HepG2 (cell line): Measurements from ENCODE around the gene SEPTIN2. TPM values are rescaled to one million over a fixed set of nuclear protein-coding genes. Genes with fewer than 3 reads are reported as not detected.
A peak's percentile ranks its signal among the peaks of the same experiment; 100 is the strongest.

Experiments
- AGO2 ChIP-seq: fragments of 200-400 bp; formaldehyde crosslinking; optimal IDR thresholded peaks from 2 replicates; pipeline ENCODE3; 2017; ENCODE audit warnings: mild to moderate bottlenecking, low read depth, low read length, moderate library complexity
- ARNTL ChIP-seq: sonication (generic); formaldehyde crosslinking; IDR thresholded peaks from 2 replicates; pipeline ENCODE4 v1.4.0; 2020; ENCODE audit warnings: mild to moderate bottlenecking, missing genetic modification reagents
- ATF7 ChIP-seq, 2 experiments: fragments of 450-650 bp in 1 of 2; sonication (generic) in 1 of 2; formaldehyde crosslinking in 1 of 2; IDR thresholded peaks; 2 replicates each; pipeline versions ENCODE4 v1.4.0 to v1.6.1; 2016 to 2020; ENCODE audit warnings: antibody characterized with exemption in 1 of 2, mild to moderate bottlenecking in 1 of 2, missing genetic modification reagents in 1 of 2
- CC2D1A ChIP-seq: sonication (generic); formaldehyde crosslinking; IDR thresholded peaks from 2 replicates; pipeline ENCODE4 v1.8.1; 2023; ENCODE audit warnings: mild to moderate bottlenecking, missing genetic modification reagents
- CREM ChIP-seq, 2 experiments: sonication (generic) in 1 of 2; formaldehyde crosslinking in 1 of 2; IDR thresholded peaks; 2 replicates each; pipeline versions ENCODE4 v1.4.0 to v1.6.1; 2016 to 2020; ENCODE audit warnings: antibody characterized with exemption in 1 of 2, mild to moderate bottlenecking in 1 of 2, missing genetic modification reagents in 1 of 2
- GABPA ChIP-seq, 2 experiments: IDR thresholded peaks; 2 replicates each; pipeline ENCODE4 v1.6.1; 2011 to 2016; ENCODE audit warnings: low read depth in 2 of 2, low read length in 1 of 2, missing biosample characterization in 1 of 2, missing genetic modification characterization in 1 of 2
- KMT2A ChIP-seq: sonication (generic); formaldehyde crosslinking; IDR thresholded peaks from 2 replicates; pipeline ENCODE4 v1.4.0; 2020; ENCODE audit warnings: missing genetic modification reagents
- NFATC3 ChIP-seq: sonication (generic); formaldehyde crosslinking; IDR thresholded peaks from 2 replicates; pipeline ENCODE4 v1.5.1; 2020; ENCODE audit warnings: mild to moderate bottlenecking, missing genetic modification reagents
- RBAK ChIP-seq: sonication (generic); formaldehyde crosslinking; IDR thresholded peaks from 2 replicates; pipeline ENCODE4 v1.5.1; 2020; ENCODE audit warnings: mild to moderate bottlenecking, missing genetic modification reagents
- SRSF4 ChIP-seq: fragments of 200-400 bp; formaldehyde crosslinking; IDR thresholded peaks from one replicate; pipeline ENCODE4 v1.6.1; 2018; ENCODE audit warnings: mild to moderate bottlenecking, low read depth, low read length, moderate library complexity; ENCODE audit not compliant: poor library complexity, severe bottlenecking
- STAG1 ChIP-seq: sonication (generic); formaldehyde crosslinking; IDR thresholded peaks from 2 replicates; pipeline ENCODE4 v1.4.0; 2020; ENCODE audit warnings: missing genetic modification reagents
- ZBTB21 ChIP-seq: sonication (generic); formaldehyde crosslinking; IDR thresholded peaks from 2 replicates; pipeline ENCODE4 v1.4.0; 2020; ENCODE audit warnings: missing genetic modification reagents
- ZNF160 ChIP-seq: sonication (generic); formaldehyde crosslinking; IDR thresholded peaks from 2 replicates; pipeline ENCODE4 v1.8.0; 2022; ENCODE audit warnings: mild to moderate bottlenecking, inconsistent platforms, missing genetic modification reagents
- ZNF335 ChIP-seq: sonication (generic); formaldehyde crosslinking; IDR thresholded peaks from 2 replicates; pipeline ENCODE4 v1.4.0; 2020; ENCODE audit warnings: missing genetic modification reagents
- ZNF432 ChIP-seq: sonication (generic); formaldehyde crosslinking; IDR thresholded peaks from 2 replicates; pipeline ENCODE4 v1.5.0; 2020; ENCODE audit warnings: missing genetic modification reagents, mild to moderate bottlenecking, borderline replicate concordance
- ZNF572 ChIP-seq: sonication (generic); formaldehyde crosslinking; IDR thresholded peaks from 2 replicates; pipeline ENCODE4 v1.5.1; 2020; ENCODE audit warnings: mild to moderate bottlenecking, missing genetic modification reagents
- ZNF619 ChIP-seq: sonication (generic); formaldehyde crosslinking; IDR thresholded peaks from 2 replicates; pipeline ENCODE4 v1.4.0; 2020; ENCODE audit warnings: mild to moderate bottlenecking, missing genetic modification reagents
- ZNF629 ChIP-seq: sonication (generic); formaldehyde crosslinking; conservative IDR thresholded peaks from 2 replicates; pipeline ENCODE4 v1.5.0; 2020; ENCODE audit warnings: missing genetic modification reagents
- ZNF703 ChIP-seq: sonication (generic); formaldehyde crosslinking; IDR thresholded peaks from 2 replicates; pipeline ENCODE4 v1.5.1; 2020; ENCODE audit warnings: missing genetic modification reagents, mild to moderate bottlenecking, moderate library complexity, borderline replicate concordance
- ZNF746 ChIP-seq: sonication (generic); formaldehyde crosslinking; IDR thresholded peaks from 2 replicates; pipeline ENCODE4 v1.8.0; 2022; ENCODE audit warnings: mild to moderate bottlenecking, missing genetic modification reagents
- ZSCAN29 ChIP-seq: sonication (generic); formaldehyde crosslinking; conservative IDR thresholded peaks from 2 replicates; pipeline ENCODE4 v1.4.0; 2020; ENCODE audit warnings: mild to moderate bottlenecking, missing genetic modification reagents
- polyA plus RNA-seq, 8 experiments: library from polyadenylated mRNA; depleted of rRNA in 3 of 8; stranded (reverse) in 7 of 8; unstranded in 1 of 8; fragments of >200 nt; fragmentation: Illumina TruSeq in 4 of 8; extraction: Trizol in 4 of 8; gene quantifications; 2 replicates each; pipeline versions ENCODE4 v1.2.1 to v1.2.3, GENCODE V29; 2011 to 2016; ENCODE audit warnings: low read depth in 4 of 8, missing spikeins in 1 of 8, mixed read lengths in 1 of 8; ENCODE audit not compliant: insufficient read depth in 1 of 8
- total RNA-seq, 5 experiments: library from RNA; depleted of rRNA; stranded (reverse); fragments of >200 nt; fragmentation: Illumina TruSeq; extraction: Trizol; gene quantifications; 2 replicates each; pipeline ENCODE4 v1.2.3, GENCODE V29; 2016; ENCODE audit warnings: low read depth in 1 of 5
- TF ChIP-seq, protein P1 (sequence below): sonication (generic); formaldehyde crosslinking; IDR thresholded peaks from 2 replicates; pipeline ENCODE4 v1.8.0; 2022; ENCODE audit warnings: missing genetic modification reagents, low read depth, mild to moderate bottlenecking, borderline replicate concordance
- TF ChIP-seq, protein P2 (sequence below): sonication (generic); formaldehyde crosslinking; IDR thresholded peaks from 2 replicates; pipeline ENCODE4 v1.4.0; 2020; ENCODE audit warnings: missing genetic modification reagents
- TF ChIP-seq, protein P3 (sequence below): sonication (generic); formaldehyde crosslinking; IDR thresholded peaks from 2 replicates; pipeline ENCODE4 v1.8.1; 2022; ENCODE audit warnings: mild to moderate bottlenecking, missing genetic modification reagents
- TF ChIP-seq, protein P4 (sequence below): sonication (generic); formaldehyde crosslinking; conservative IDR thresholded peaks from 2 replicates; pipeline ENCODE4 v1.4.0; 2020; ENCODE audit warnings: mild to moderate bottlenecking, missing genetic modification reagents, moderate library complexity

The SEPTIN2 gene
- total and polyA plus RNA-seq, 2 of the 13 experiments (the other 11 are each of a cell fraction or from before 2014, with no cell fraction given) = 493 to 733 TPM

DNA sequence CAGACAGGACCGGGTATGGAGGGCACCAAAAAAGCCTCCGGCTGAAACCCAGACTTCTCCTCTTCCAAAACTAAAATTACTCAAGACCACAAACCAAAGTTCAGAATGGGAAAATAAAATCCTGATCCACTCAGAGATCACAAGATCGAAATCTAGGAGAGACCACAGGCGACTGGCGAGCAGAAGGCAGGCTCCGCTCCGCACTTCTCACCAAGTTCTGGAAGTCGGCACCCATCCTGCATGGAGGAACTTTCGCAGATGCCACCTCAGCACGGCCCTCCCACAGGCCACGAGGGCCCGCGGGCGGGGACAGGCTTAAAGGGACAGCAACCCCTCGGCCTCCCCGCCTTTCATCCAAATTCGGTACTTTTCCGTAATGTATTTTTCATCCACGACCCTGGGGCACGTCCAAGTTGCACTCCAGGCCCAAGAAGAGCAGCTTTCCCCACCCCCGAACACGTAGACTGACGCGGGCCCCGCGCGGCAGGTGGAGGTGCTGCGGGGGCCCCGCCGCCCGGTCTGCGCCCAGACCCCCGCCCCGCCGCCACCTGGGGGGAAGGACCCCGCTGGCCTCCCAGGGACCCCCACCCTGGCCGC is 43.9 kb upstream of the SEPTIN2 start (continued):
- TF ChIP-seq, protein P1, sequence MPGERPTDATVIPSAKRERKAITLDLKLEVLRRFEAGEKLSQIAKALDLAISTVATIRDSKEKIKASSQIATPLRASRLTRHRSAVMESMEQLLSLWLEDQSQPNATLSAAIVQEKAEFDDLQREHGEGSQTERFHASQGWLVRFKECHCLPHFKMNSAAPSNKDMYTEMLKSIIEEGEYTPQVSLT = no peak
- no peak for TF ChIP-seq ZSCAN29 (CRISPR knock-in tag)
- no peak for TF ChIP-seq ZBTB21 (CRISPR knock-in tag)
- TF ChIP-seq SRSF4 = no peak
- TF ChIP-seq ZNF160 (CRISPR knock-in tag) = no peak
- TF ChIP-seq ARNTL (CRISPR knock-in tag) = no peak
- no peak for TF ChIP-seq NFATC3 (CRISPR knock-in tag)
- TF ChIP-seq, protein P2, sequence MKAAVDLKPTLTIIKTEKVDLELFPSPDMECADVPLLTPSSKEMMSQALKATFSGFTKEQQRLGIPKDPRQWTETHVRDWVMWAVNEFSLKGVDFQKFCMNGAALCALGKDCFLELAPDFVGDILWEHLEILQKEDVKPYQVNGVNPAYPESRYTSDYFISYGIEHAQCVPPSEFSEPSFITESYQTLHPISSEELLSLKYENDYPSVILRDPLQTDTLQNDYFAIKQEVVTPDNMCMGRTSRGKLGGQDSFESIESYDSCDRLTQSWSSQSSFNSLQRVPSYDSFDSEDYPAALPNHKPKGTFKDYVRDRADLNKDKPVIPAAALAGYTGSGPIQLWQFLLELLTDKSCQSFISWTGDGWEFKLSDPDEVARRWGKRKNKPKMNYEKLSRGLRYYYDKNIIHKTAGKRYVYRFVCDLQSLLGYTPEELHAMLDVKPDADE = no peak
- TF ChIP-seq CREM (IDR thresholded peaks at IDR 0.05) = no peak
- TF ChIP-seq CREM (CRISPR knock-in tag; IDR thresholded peaks at IDR 0.05) = no peak
- no peak for TF ChIP-seq ZNF432
- TF ChIP-seq ATF7 (IDR thresholded peaks at IDR 0.05) = no peak
- TF ChIP-seq ATF7 (CRISPR knock-in tag; IDR thresholded peaks at IDR 0.05) = no peak
- peak; percentile 63 for TF ChIP-seq KMT2A (CRISPR knock-in tag)
- TF ChIP-seq, protein P3, sequence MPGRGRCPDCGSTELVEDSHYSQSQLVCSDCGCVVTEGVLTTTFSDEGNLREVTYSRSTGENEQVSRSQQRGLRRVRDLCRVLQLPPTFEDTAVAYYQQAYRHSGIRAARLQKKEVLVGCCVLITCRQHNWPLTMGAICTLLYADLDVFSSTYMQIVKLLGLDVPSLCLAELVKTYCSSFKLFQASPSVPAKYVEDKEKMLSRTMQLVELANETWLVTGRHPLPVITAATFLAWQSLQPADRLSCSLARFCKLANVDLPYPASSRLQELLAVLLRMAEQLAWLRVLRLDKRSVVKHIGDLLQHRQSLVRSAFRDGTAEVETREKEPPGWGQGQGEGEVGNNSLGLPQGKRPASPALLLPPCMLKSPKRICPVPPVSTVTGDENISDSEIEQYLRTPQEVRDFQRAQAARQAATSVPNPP (CRISPR knock-in tag) = no peak; the same call in 1 of the 2 replicates
- TF ChIP-seq ZNF335 (CRISPR knock-in tag) = no peak
- 0 out of 2 replicates have a peak, but pooled peaks have one; percentile 19 for TF ChIP-seq ZNF619 (CRISPR knock-in tag)
- no peak for TF ChIP-seq STAG1
- TF ChIP-seq RBAK (CRISPR knock-in tag) = no peak
- no peak for TF ChIP-seq ZNF572 (CRISPR knock-in tag)
- TF ChIP-seq, protein P4, sequence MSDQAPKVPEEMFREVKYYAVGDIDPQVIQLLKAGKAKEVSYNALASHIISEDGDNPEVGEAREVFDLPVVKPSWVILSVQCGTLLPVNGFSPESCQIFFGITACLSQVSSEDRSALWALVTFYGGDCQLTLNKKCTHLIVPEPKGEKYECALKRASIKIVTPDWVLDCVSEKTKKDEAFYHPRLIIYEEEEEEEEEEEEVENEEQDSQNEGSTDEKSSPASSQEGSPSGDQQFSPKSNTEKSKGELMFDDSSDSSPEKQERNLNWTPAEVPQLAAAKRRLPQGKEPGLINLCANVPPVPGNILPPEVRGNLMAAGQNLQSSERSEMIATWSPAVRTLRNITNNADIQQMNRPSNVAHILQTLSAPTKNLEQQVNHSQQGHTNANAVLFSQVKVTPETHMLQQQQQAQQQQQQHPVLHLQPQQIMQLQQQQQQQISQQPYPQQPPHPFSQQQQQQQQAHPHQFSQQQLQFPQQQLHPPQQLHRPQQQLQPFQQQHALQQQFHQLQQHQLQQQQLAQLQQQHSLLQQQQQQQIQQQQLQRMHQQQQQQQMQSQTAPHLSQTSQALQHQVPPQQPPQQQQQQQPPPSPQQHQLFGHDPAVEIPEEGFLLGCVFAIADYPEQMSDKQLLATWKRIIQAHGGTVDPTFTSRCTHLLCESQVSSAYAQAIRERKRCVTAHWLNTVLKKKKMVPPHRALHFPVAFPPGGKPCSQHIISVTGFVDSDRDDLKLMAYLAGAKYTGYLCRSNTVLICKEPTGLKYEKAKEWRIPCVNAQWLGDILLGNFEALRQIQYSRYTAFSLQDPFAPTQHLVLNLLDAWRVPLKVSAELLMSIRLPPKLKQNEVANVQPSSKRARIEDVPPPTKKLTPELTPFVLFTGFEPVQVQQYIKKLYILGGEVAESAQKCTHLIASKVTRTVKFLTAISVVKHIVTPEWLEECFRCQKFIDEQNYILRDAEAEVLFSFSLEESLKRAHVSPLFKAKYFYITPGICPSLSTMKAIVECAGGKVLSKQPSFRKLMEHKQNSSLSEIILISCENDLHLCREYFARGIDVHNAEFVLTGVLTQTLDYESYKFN (CRISPR knock-in tag) = no peak
- no peak for TF ChIP-seq ZNF703
- TF ChIP-seq AGO2 = peak; percentile 34
- TF ChIP-seq GABPA (IDR thresholded peaks at IDR 0.05; ENCODE audit: low read depth, low read length) = no peak
- TF ChIP-seq GABPA (CRISPR knock-in tag; IDR thresholded peaks at IDR 0.05; ENCODE audit: low read depth) = no peak
- TF ChIP-seq CC2D1A (CRISPR knock-in tag) = no peak
- TF ChIP-seq ZNF746 (CRISPR knock-in tag) = no peak
- TF ChIP-seq ZNF629 = no peak; the same call in 1 of the 2 replicates
